Upper lobe of right lung (tissue), 1 donor: ENCODE data around the gene RAB3C. TPM values are rescaled to one million over a fixed set of nuclear protein-coding genes. Genes with fewer than 3 reads are reported as not detected.

ENCODE experiments used
- ATAC-seq: fragments of 200-7000 bp; cut with Tn5 transposase; one replicate; pipeline ENCODE4 v1.9.1; 2020; ENCODE audit warnings: mild to moderate bottlenecking, moderate library complexity
- DNase-seq: peaks from one replicate; pipeline ENCODE4 v3.0.0-alpha.2; 2020
- H3K27ac ChIP-seq: fragments of 200-600 bp; one replicate; pipeline ENCODE4 v1.8.0; 2022
- H3K27me3 ChIP-seq: fragments of 200-600 bp; one replicate; pipeline ENCODE4 v1.8.0; 2022; ENCODE audit warnings: mild to moderate bottlenecking
- H3K36me3 ChIP-seq: fragments of 200-600 bp; one replicate; pipeline ENCODE4 v1.8.0; 2022
- H3K4me1 ChIP-seq: fragments of 200-600 bp; one replicate; pipeline ENCODE4 v1.8.0; 2022
- H3K4me3 ChIP-seq: fragments of 200-600 bp; one replicate; pipeline ENCODE4 v1.8.0; 2022; ENCODE audit warnings: mild to moderate bottlenecking
- H3K9me3 ChIP-seq: fragments of 200-600 bp; one replicate; pipeline ENCODE4 v1.8.0; 2022
- CTCF ChIP-seq: fragments of 200-600 bp; IDR thresholded peaks from one replicate; pipeline ENCODE4 v1.8.0; 2022; ENCODE audit warnings: antibody characterized with exemption
- intact Hi-C: fragments of 100-400 bp; cut with DNase I; formaldehyde crosslinking; loops from one replicate; pipeline ENCODE4 v1.11.0; 2022
- total RNA-seq: library from RNA; stranded (reverse); fragmentation: NEBNext Ultra II Directional; extraction: Animal tissue kit (Norgen Biotek cat#: 25700); gene quantifications from one replicate; pipeline ENCODE4 v1.2.1, GENCODE V29; 2021
- donor health status: DM: no; HTN: yes; CAD: no; lungs with severe emphysema.

RAB3C gene
- total RNA-seq, 1 donor from 2014 or later = 0.67 TPM

GRCh38 chr5:58640011-58640410 lies 57.1 kb downstream of the RAB3C start:
- intact Hi-C loops = no loop called here
- no peaks in the 10 kb centered on the region for H3K27me3 ChIP-seq
- H3K9me3 ChIP-seq = no peaks in the 10 kb centered on the region
- TF ChIP-seq CTCF = no peak
- H3K36me3 ChIP-seq = no peaks in the 10 kb centered on the region
- ATAC-seq (no peak), DNase-seq (no peak)
- no peak overlapping the region for H3K27ac ChIP-seq
- H3K4me3 ChIP-seq = no peak overlapping the region
- H3K4me1 ChIP-seq = no peaks in the 10 kb centered on the region

GRCh38 chr5:58641533-58641932 lies 58.7 kb downstream of the RAB3C start:
- no peak for ATAC-seq
- no peak for DNase-seq
- no peaks in the 10 kb centered on the region for H3K4me1 ChIP-seq
- H3K27ac ChIP-seq = no peak overlapping the region
- no peaks in the 10 kb centered on the region for H3K36me3 ChIP-seq
- H3K9me3 ChIP-seq = no peaks in the 10 kb centered on the region
- no peak for TF ChIP-seq CTCF
- H3K4me3 ChIP-seq = no peak overlapping the region
- intact Hi-C loops = no loop called here
- H3K27me3 ChIP-seq = no peaks in the 10 kb centered on the region

GRCh38 chr5:58648846-58649245 lies 66.0 kb downstream of the RAB3C start:
- no peak for TF ChIP-seq CTCF
- ATAC-seq (no peak), DNase-seq (no peak)
- intact Hi-C loops = no loop called here
- Histone ChIP-seq H3K36me3 (no peaks in the 10 kb centered on the region), H3K4me1 (no peaks in the 10 kb centered on the region), H3K4me3 (no peak overlapping the region), H3K27me3 (no peaks in the 10 kb centered on the region), H3K9me3 (no peaks in the 10 kb centered on the region), H3K27ac (no peak overlapping the region)

- Histone ChIP-seq H3K27me3 (no peaks in the 10 kb centered on the region), H3K36me3 (no peaks in the 10 kb centered on the region), H3K9me3 (no peaks in the 10 kb centered on the region), H3K27ac (no peak overlapping the region), H3K4me3 (no peak overlapping the region), H3K4me1 (no peaks in the 10 kb centered on the region)
- TF ChIP-seq CTCF = no peak
- DNase-seq (no peak), ATAC-seq (no peak)
- intact Hi-C loops = no loop called here
Measured at GRCh38 chr5:58649716-58650115, 66.8 kb downstream of the RAB3C start.

- no peak overlapping the region for H3K4me3 ChIP-seq
- no peaks in the 10 kb centered on the region for H3K9me3 ChIP-seq
- no peaks in the 10 kb centered on the region for H3K4me1 ChIP-seq
- H3K27ac ChIP-seq = no peak overlapping the region
- TF ChIP-seq CTCF = no peak
- ATAC-seq = no peak
- H3K36me3 ChIP-seq = no peaks in the 10 kb centered on the region
- H3K27me3 ChIP-seq = no peaks in the 10 kb centered on the region
- intact Hi-C loops = no loop called here
- DNase-seq = no peak
Measured at GRCh38 chr5:58653521-58653920, 70.6 kb downstream of the RAB3C start.

- TF ChIP-seq CTCF = no peak
Measured at GRCh38 chr5:58666141-58666540, 83.3 kb downstream of the RAB3C start.

More at GRCh38 chr5:58666141-58666540, 83.3 kb downstream of the RAB3C start:
- H3K4me1 ChIP-seq = no peaks in the 10 kb centered on the region
- no peaks in the 10 kb centered on the region for H3K27me3 ChIP-seq
- no peak overlapping the region for H3K4me3 ChIP-seq
- no peaks in the 10 kb centered on the region for H3K9me3 ChIP-seq
- ATAC-seq (peak; percentile 38), DNase-seq (no peak)
- H3K27ac ChIP-seq = no peak overlapping the region
- intact Hi-C loops = no loop called here
- H3K36me3 ChIP-seq = no peaks in the 10 kb centered on the region
